Activated CD8-positive, alpha-beta memory T cell treated with anti-CD3 and anti-CD28 coated beads for 1 hour (primary cell): ENCODE data around the gene TIGD1.
A peak's percentile ranks its signal among the peaks of the same experiment; 100 is the strongest.

ENCODE experiments used
- DNase-seq, 2 donors: peaks; one replicate each; pipeline ENCODE4 v3.0.0-alpha.2; 2020; ENCODE audit warnings: low read depth in 1 of 2; ENCODE audit errors: extremely low read depth in 1 of 2

Gene TIGD1

DNA sequence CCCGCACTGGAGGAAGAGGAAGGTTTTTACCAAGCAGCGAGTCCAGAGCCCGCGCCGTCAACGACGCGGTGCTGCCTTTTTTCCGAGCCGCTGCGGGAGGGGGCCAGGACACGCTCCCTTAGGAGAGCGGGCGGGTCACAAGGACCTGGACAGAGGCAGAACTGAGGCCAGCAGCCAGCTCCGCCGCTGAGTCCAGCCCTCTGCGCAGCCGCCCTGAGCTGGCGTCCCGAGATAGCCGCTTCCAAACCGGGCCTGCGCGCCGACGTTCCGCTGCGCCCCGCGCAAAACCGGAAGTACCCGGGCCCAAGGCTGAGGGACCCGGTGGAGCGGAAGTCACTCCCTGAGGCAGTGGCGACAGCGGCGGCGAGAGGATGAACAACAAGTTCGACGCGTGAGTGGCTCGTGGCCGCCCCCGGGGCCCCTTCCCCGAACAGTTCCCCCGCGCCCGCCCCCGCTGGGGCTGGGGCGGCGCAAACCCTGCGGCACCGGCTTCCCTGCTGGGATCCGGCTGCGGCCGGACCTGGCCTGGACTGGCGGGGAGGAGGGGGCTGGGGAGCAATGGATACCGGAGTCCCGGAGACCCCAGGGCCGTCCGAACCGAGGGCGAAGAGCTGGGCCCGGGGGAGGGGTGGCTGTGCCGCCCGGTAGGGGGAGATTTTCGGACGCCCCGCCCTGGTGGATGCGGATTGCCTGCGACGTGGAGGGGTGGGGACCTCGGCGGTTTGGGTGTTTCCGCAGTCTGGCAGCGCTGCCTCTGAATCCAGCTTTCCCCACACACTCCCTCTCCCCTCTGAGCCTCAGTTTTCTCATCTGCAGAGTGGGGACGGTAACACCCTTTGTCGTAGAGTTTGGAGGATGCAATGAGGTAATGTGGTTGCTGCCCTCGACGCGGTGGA, at the start of gene TIGD1, which contains the start of gene EIF4E2:
Gene TIGD1, minus strand, starts transcription at position 204 of the 896 bp plus-strand sequence. CDS start 675 bp downstream, outside the sequence.
Gene EIF4E2, plus strand, starts transcription at position 336 of the 896 bp plus-strand sequence. Its CDS starts 36 bp downstream, at position 372.
- DNase-seq: peak; percentile 73 to 81

DNA sequence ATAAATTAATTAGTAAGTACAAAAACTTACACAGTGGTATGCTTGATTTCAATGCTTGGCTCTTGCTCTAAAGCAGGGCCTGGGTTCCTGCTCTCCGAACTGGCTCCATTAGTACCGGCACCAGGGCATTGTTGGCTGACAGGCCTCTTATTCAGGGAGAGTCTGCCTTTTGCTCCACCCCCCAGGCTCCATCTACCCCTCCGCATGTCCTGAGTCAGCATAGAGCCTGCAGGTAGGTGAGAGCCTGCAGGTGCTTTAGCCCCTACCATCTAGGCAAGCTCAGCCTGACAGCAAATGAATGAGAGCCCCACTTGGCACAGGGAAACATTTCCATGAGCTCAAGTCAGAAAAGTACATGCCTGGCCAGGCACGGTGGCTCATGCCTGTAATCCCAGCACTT, 47.9 kb upstream of the TIGD1 start:
- DNase-seq: no peak

DNA sequence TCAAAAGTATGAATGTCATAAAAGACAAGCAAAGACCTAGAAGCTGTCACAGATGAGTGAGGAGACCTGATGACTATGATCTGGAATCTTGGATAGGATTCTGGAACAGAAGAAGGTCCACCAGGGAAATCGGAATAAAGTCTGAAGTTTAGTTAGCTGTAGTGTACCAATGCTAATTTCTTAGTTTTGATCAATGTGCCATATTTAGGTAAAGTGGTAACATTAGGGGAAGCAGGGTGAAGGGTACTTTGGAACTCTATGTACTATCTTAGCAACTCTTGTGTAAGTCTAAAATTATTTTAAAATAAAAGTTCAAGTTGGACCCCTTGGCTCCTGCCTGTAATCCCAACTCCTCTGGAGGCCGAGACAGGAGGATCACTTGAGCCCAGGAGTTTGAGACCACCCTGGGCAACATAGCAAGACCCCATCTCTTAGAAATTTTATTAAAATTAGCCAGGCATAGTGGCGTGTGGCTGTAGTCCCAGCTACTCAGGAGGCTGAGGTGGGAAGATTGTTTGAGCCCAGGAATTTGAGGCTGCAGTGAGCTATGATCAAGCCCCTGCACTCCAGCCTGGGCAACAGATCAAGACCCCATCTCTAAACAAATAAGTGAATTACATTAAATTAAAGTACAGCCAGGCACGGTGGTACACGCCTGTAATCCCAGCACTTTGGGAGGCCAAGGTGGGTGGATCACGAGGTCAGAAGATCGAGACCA, 47.2 kb upstream of the TIGD1 start:
- no peak for DNase-seq

DNA sequence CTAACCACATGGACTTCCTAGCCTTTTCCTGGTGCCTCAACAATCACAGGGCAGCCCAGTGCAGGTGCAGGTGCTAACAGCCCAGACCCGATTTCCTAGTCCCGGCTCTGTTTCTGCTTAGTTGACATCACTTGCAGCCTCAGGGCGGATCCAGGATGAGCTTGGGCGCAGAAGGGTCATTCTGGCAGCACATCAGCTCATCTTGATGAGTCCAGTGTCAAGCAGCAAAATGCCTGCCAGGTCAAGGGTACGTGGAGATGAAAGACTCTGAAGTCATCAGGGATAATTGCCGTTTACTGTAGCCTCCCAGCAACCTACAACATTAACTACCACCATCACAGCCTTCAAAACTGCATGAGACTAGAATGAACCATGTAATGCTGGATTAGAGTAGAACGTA, 43.6 kb upstream of the TIGD1 start:
- no peak for DNase-seq

DNA sequence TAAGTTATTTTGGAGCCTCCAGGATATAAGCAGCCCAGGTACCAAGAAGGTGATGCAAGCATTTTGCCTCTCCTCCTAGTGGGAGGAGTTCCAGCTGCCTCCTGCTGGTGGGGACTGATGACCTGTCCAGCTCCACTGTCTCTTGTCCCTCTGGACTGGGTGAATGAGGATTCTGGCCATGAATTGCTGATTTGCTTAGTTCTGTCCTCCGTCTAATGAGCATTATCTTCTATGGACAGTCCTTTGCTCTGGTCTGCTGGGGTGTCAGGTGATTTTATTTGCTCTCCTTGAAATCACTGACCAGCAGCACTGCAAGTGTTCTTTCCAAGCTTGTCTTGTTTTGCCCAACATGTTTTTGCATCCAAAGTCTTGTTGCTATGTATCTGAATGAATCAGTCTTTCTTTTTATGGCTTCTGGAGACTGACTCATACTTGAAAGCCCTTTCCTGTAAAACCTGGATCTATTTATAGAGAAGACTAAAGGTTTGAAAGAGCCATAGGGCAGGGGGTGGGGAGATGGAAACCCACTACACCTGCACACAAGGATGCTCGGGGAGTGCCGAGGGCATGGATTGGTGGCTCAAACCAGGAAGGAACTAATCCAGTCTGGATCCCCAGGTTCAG, 42.5 kb upstream of the TIGD1 start:
- no peak for DNase-seq

DNA sequence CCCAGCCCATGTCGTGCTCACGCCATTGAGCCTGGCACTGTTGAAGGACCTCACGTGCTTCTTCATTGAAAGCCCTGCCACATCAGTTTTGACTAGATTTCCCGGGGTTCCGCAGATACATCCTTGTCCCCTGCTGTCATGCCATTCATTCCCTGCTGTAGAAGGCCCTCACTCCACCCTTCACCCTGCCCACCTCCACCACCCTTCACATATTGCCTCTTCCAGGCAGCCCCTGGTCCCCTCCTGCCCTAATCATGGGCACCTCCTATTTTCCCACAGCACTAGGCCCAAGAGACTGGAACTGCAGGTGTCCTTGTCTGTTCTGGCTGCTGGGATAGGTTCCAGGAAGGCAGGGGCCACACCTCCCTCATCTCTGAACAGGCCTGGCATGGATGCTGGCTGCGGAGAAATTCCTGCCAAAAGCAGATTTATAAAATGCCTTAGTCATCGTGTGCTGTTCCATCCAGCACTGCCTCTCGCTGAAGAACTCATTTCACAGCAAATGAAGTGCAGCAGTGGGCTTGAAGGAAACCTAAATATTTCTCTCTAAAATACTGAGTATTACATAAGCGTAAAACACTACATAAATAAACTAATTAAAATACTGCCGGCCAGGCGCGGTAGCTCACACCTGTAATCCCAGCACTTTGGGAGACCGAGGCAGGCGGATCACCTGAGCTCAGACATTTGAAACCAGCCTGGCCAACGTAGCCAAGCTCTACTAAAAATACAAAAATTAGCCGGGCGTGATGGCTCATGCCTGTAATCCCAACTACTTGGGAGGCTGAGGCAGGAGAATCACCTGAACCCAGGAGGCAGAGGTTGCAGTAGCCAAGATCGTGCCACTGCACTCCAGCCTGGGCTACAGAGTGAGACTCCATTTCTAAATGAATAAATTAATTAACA, 38.6 kb upstream of the TIGD1 start:
- DNase-seq: no peak

DNA sequence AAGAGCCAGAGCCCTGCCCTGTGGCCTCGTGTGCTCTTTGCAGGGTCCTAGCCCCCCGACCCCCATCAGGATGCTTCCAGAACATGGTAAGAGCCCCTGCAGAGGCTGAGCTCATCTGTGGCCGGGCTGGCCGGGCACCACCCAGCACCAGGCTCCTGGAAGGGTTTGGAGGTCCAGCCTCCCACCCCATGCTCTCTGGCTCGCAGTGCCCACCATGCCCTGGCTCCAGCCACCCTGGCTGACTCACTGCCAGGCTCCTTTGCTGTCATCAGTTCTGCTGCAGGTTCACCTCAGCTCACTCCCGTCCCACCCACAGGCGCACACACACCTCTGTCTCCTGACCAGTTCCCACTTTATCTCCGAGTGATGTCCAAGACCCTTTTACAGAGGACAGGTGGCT, 37.7 kb upstream of the TIGD1 start:
- DNase-seq: no peak

DNA sequence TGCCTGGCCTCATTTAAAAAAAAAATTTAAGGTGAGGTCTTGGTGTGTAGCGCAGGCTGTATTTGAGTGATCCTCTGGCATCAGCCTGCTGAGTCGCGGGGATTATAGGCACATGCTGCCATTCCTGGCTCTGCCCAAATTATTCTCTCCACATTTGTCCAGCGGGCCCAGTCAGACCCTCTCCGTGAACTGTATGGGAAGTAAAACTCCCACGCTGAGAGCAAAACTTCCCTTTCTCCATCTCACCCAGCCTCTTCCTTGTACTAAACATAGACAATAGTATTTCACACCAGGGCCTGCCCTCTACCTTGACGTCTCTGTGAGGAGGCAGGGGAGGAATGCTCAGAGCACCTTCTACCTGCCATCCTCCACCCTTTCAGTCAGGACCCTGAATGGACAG, 37.2 kb upstream of the TIGD1 start:
- no peak for DNase-seq

DNA sequence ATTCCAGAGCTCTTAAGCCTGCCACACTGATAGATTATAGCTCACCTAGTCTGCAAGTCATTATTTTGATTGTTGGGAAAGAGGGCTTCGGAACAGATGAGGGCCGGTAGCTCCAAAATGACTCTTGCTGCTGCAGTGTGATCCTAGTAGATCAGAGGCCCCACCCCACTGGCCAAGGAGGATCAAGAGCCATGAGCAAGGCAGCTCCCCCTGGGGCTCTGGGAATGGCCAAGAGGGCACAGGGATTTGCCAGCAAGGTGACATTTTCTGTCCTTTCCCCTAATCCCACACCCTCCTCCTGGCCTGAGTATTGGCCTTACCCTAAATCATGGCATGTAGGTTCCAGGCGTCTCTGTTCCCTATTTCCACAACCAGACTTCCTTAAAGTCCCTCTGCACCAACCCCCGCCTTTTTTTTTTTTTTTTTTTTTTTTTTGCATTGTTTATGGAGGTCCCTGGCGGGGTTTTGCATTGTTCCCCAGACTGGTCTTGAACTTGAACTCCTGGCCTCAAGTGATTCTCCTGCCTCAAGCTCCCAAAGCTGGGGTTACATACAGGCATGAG, 36.7 kb upstream of the TIGD1 start:
- DNase-seq: no peak

DNA sequence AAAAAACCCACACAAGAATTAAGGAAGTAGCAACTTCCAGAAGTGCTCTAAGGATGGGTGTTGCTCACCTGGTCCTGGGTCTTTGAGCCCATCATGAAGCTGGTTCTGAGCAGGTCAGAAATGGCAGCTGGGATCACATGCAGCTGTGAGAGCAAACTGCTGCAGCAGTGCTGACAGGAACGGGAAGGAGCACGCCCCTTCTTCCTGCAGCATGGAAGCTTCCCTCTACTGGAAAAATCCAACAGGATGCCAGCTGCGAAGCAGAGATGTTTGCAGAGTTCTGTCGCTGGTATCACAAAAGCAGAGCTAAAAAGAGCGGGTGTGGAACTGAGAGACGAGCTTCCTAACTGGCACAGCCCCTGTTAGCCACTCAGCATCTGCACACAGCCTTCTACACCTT, 33.9 kb upstream of the TIGD1 start:
- no peak for DNase-seq

DNA sequence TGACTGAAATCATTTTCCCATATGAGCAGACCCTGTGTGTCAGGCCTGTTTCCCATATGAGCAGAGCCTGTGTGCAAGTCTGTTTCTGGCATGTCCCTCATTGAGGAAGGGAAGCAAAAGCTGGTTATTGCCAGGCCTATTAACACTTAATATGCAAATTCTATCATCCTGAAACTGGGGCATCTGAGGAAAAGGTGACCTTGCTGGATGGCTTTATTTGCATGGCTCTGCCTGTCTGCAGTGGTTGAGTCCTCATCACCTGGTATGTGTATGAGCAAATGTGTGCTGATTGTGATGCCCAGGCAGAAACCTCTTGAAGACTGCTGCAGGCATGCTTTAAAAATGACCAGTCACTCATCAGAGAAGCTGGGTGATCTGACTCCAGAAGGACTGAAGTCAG, 31.4 kb upstream of the TIGD1 start:
- no peak for DNase-seq

DNA sequence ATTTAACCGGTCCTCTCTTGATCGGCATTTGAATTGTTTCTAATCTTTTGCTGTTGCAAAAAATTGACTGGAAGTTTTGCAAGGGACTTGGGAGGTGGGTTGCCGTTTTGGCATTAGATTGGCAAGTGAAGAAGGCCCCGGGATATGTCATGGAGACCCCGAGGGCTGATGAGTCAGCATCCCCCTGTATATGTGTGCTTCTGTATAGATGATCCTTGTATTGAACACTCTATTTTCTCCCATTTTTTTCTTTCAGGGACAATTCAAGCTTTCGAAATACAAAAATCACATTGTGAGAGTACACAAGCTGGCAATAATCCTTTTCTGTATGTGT, 30.3 kb upstream of the TIGD1 start:
- no peak for DNase-seq

DNA sequence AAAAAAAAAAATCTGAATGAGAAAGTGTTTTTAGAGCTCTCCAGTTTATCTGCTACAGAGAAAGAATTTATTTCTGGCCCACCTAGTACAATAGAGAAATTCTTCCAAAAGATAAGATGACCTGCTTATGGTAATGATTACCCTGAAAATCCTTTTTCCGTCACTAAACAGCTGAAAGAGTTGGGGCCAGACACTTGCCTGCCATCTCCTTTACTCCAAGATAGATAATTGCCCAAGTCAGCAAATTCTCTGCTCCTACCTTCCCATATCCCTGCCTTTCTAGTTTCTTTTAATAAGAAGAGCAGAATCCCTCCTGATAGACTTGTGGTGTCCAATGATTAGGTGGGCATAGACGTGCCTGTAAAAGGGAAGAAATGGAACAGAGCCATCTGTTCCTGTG, 28.3 kb upstream of the TIGD1 start:
- no peak for DNase-seq

DNA sequence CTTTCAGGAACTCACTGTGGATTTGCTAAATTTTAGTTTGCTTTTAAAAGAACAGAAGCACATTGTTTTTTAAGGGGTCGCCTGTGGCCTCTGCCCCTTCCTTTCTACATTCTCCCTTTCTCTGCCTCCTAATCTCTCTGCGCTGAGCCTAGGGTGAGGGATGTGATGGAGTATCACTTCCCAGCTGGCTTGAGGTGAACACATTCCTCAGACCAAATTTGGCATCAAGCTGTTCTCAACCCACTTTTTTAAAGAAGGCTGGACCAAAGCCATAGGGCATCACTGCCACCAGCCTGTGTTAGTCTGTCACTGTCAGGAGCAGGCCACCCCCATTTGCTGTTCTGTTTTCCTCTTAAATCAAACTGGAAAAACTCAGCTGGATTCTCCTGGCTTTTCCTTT, 27.5 kb upstream of the TIGD1 start:
- no peak for DNase-seq

DNA sequence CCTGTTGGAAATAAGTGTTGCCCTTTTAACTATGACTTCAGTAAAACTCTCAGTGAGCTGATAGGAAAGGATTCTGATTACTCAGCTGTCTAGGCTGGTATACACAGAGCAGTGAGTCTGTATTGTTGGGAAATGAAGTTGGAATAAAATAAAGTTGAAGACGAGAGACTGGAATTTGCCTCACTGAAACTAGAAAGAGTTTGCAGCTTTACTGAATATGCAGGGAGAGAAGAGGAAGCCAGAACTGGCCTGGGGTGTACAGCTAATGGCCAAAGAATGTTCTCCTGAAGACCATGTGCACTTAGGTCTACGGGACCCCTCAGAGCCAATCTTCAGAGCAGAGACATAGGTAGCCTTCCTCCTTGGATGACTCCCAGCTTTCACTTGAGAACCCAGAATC, 26.6 kb upstream of the TIGD1 start:
- no peak for DNase-seq

DNA sequence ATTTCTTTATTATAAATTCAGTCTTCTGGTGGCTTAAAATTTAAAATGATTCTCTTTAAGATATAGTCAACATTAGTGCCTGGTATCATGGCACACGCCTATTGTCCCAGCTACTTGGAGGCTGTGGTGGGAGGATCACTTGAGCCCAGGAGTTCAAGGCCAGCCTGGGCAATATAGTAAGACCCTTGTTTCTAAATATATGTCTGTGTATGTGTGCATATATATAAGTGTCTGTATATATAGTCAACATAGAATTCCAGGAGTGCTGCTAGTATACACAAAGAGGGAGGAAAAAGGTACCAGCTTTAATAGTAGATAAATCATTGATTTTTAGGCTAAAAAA, 25.0 kb upstream of the TIGD1 start:
- DNase-seq: no peak

DNA sequence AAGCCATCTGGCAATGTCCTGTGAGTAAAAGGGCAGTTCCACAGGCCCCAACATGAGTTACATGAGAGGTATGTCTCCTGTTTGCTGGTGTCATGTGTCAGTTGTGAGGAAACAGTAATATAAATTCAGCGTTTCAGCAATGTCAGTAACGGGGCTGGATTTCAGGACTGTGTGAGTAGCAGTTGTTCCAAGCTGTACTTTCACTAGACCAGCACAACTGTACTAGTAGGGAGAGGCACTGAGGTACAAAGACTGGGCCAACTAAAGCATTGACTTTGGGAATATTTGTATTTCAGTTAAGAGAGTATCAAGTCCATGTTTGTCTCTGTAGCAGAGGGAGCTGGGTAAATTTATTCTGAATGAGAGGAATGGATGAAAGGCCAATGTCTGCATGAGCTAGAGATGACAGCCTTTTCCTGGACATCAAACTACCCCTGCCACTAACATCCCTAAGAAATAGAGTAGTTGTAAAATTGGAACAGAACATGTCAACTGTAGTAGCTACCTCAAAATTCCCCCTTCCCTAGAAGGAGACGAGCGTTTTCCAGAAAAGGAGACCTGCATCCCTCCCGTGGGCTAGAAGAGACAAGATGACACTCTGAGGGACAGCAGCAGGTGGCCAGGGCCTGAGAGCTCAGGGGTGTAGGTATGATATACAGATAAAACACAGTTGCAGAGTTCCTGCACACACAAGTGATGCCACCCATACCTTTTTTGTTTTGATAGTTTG, 24.5 kb upstream of the TIGD1 start:
- DNase-seq: no peak

DNA sequence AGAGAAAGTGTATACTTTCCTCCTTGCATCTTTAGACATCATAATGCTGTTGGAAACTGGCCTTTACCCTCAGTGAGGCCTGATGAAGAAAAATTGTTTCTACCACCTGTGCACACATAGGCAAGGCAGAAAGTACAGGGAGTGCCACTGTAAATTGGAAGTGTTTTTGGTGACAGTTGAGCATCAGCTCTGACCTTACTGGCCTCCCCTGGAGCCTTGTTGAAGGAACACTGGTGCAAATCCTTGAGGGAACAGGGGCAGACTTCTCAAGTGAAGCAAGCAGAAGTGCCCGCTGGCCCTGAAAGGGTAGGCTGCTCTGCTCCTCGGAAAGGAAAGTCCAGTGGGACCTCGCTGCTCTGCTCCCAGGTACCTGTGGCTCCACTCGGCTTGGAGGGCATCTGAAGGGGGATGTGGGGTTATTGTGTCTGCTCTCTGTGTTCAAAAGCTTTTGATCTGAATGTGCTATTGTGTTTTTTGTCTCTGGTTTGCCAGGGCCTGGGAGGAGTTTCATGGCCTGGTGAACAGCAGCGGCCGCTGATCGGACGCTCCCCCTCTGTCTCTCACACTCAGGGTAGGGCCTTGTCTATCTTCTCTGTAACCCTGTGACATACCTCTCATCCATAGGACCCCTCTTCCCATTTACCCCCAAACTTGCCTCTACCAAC, 23.5 kb upstream of the TIGD1 start:
- no peak for DNase-seq

DNA sequence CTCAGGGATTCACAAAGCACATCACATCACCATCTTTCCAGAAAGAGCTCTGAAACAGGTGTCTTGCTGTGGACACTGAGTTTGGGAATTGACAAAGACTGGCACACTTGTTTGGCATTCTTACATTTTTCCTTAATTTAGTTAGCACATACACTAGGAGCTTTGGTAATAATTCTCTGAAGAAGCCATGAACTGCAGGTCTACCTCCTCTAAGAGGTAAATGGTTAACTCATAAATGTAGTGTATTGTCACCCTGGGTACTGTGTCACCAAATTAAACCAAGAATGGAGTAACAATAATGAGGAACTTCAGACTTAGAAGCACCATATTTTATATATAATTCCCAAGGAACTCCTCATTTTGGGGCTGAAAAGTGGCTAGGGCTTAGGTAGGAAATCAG, 22.7 kb upstream of the TIGD1 start:
- no peak for DNase-seq
